HL-60 (cell line): ENCODE results near the gene COL2A1.

Source experiments
- DNase-seq, 2 experiments: peaks; one replicate each; pipeline ENCODE4 v3.0.0-alpha.2; 2010 to 2020; ENCODE audit warnings: low read depth in 1 of 2, low spot score in 1 of 2
- H3K27ac ChIP-seq: fragments of 250-450 bp; sonication (Bioruptor Pico); replicated peaks from 2 replicates; pipeline ENCODE4 v1.5.1; 2020; ENCODE audit warnings: mild to moderate bottlenecking, moderate library complexity
- H3K27me3 ChIP-seq: fragments of 250-450 bp; sonication (Bioruptor Pico); 2 replicates; pipeline ENCODE4 v1.5.1; 2021; ENCODE audit warnings: mild to moderate bottlenecking, moderate library complexity; ENCODE audit not compliant: insufficient read depth, poor library complexity, severe bottlenecking
- H3K4me3 ChIP-seq: replicated peaks from 2 replicates; pipeline ENCODE4 v1.5.1; 2011; ENCODE audit warnings: mild to moderate bottlenecking, control low read depth, low read length; ENCODE audit not compliant: insufficient read depth
- CTCF ChIP-seq: IDR thresholded peaks from one replicate; pipeline ENCODE4 v1.5.1; 2011; ENCODE audit warnings: low read length, control low read depth, inconsistent platforms; ENCODE audit not compliant: insufficient read depth
- GABPA ChIP-seq: IDR thresholded peaks from 2 replicates; pipeline ENCODE4 v1.6.1; 2012; ENCODE audit warnings: low read depth
- POLR2AphosphoS5 ChIP-seq: IDR thresholded peaks from 2 replicates; pipeline ENCODE4 v1.6.1; 2012; ENCODE audit warnings: low read depth
- REST ChIP-seq: IDR thresholded peaks from 2 replicates; pipeline ENCODE4 v1.6.1; 2012; ENCODE audit warnings: low read depth; ENCODE audit not compliant: insufficient replicate concordance
- SPI1 ChIP-seq: IDR thresholded peaks from 2 replicates; pipeline ENCODE4 v1.6.1; 2012; ENCODE audit warnings: low read depth, mild to moderate bottlenecking, borderline replicate concordance

The COL2A1 gene

GRCh38 chr12:47989666-47990065 is 14.6 kb downstream of the COL2A1 start:
- TF ChIP-seq REST (no peak), POLR2AphosphoS5 (no peak), GABPA (no peak), CTCF (no peak), SPI1 (no peak)
- DNase-seq, result no peak
- peaks cover 7% of the 10 kb centered on the region for H3K27me3 ChIP-seq
- no peak overlapping the region for H3K4me3 ChIP-seq
- H3K27ac ChIP-seq, result no peak overlapping the region

GRCh38 chr12:47989023-47989417 is 15.3 kb downstream of the COL2A1 start:
- Histone ChIP-seq H3K27ac (no peak overlapping the region), H3K4me3 (no peak overlapping the region), H3K27me3 (peaks cover 5% of the 10 kb centered on the region)
- DNase-seq, result no peak
- TF ChIP-seq POLR2AphosphoS5 (no peak), REST (no peak), CTCF (no peak), GABPA (no peak), SPI1 (no peak)

GRCh38 chr12:47988073-47989022 is 15.9 kb downstream of the COL2A1 start:
- DNase-seq, result no peak
- H3K27ac ChIP-seq, result no peak overlapping the region
- peaks cover 3% of the 10 kb centered on the region for H3K27me3 ChIP-seq
- no peak overlapping the region for H3K4me3 ChIP-seq
- TF ChIP-seq GABPA (no peak), POLR2AphosphoS5 (no peak), CTCF (no peak), REST (no peak), SPI1 (no peak)
